ENCODE data around the gene POLR2C.
"Not testable (repeated sequence)": the region's sequence is repeated elsewhere in the genome, so short reads cannot be mapped to it uniquely, and the experiment has no call there.

Gene POLR2C

DNA sequence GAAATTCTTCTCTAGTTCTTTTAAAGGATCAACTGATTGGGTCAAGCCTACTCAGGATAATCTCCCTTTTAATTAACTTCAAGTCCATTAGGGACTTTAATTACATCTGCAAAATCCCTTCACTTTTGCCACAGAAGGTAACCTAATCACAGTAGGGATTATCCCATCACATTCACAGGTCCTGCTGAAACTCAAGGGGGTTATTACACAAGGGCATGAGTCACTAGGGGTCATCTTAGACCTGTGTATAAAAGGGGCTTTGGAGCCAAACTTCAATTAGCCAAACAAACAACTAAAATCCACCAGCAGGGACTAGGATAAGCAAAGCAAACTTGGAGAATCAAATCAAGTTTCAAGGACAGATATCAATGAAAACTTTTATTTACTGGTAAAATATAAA, 34.7 kb upstream of the POLR2C start:
- Mint-ChIP-seq H3K27me3 (ENCODE audit: low read depth) (no peaks in the 10 kb centered on the region), H3K27ac (peak overlapping the region in 1 of 3 experiments; percentile 11), H3K36me3 (ENCODE audit: low read depth) (peaks cover 53% of the 10 kb centered on the region), H3K4me3 (no peak overlapping the region), H3K9me3 (no peaks in the 10 kb centered on the region), H3K4me1 (peaks cover 13% of the 10 kb centered on the region)
- TF ChIP-seq, protein P1, sequence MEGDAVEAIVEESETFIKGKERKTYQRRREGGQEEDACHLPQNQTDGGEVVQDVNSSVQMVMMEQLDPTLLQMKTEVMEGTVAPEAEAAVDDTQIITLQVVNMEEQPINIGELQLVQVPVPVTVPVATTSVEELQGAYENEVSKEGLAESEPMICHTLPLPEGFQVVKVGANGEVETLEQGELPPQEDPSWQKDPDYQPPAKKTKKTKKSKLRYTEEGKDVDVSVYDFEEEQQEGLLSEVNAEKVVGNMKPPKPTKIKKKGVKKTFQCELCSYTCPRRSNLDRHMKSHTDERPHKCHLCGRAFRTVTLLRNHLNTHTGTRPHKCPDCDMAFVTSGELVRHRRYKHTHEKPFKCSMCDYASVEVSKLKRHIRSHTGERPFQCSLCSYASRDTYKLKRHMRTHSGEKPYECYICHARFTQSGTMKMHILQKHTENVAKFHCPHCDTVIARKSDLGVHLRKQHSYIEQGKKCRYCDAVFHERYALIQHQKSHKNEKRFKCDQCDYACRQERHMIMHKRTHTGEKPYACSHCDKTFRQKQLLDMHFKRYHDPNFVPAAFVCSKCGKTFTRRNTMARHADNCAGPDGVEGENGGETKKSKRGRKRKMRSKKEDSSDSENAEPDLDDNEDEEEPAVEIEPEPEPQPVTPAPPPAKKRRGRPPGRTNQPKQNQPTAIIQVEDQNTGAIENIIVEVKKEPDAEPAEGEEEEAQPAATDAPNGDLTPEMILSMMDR (IDR thresholded peaks at IDR 0.05; ENCODE audit: unreplicated experiment in 3 of 3): no peak

DNA sequence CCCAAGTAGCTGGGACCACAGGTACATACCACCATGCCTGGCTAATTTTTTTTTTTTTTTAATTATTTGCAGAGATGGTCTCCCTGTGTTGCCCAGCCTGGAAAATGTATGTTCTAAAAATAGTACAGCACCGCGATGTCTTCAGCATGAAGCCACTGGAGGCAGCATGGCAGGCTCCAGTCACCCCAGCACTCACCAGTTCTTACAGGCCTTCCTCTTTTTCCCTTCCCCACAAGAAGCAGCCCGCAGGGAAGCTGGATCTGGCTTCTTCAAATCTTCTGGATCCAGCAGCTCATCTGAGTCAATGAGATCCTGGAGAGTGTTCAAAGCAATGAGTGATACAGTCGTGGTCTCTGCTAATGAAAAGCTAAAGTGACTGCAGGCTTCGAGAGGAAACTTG, 31.5 kb upstream of the POLR2C start:
- H3K4me3 Mint-ChIP-seq: no peak overlapping the region
- peaks cover 8% of the 10 kb centered on the region for H3K4me1 Mint-ChIP-seq
- peaks cover 76% of the 10 kb centered on the region for H3K36me3 Mint-ChIP-seq (ENCODE audit: low read depth)
- H3K9me3 Mint-ChIP-seq: no peaks in the 10 kb centered on the region
- no peaks in the 10 kb centered on the region for H3K27me3 Mint-ChIP-seq (ENCODE audit: low read depth)
- TF ChIP-seq, protein P1 (IDR thresholded peaks at IDR 0.05; ENCODE audit: unreplicated experiment in 3 of 3): no peak
- no peak overlapping the region for H3K27ac Mint-ChIP-seq

DNA sequence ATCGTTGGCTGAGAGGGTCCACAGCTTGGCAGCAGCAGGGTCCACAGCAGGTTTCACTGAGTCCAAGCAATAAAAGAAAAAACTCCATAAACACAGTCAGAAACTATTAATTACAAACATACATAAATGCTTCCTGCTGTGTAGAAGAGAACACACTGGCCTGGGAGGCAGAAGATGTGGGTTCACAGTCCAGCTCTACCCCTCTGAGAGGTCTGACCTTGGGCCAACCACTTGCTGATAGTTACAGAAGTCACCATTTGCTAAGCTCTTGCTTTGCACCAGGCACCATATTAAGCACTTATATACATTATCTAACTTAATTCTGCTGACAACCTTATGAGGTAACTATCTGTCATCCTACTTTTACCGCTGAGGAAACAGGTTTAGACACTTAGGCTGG, 30.0 kb upstream of the POLR2C start:
- Mint-ChIP-seq H3K4me3 (no peak overlapping the region), H3K27ac (no peak overlapping the region), H3K36me3 (ENCODE audit: low read depth) (peaks cover 73% of the 10 kb centered on the region), H3K4me1 (peaks cover 3% of the 10 kb centered on the region), H3K27me3 (ENCODE audit: low read depth) (no peaks in the 10 kb centered on the region), H3K9me3 (no peaks in the 10 kb centered on the region)
- TF ChIP-seq, protein P1 (IDR thresholded peaks at IDR 0.05; ENCODE audit: unreplicated experiment in 3 of 3): no peak

DNA sequence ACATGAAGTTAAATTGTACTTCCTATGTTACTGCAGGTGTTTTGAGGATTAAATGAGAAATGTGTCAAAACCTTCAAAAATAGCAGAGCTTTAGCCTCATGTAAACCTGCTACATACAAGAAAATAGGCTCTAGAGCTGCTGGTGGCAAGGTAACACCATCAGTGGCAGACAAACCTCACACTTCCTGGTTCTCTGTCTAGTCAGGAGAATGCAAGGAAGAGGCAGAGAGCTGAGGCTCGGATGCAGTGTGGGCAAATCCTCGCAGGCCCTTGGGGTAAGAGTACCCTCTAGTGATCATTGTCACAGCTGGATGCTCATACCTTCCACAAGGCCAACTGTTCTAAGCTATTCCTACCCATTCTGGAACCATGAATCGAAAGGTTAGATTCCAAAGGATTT, 29.5 kb upstream of the POLR2C start:
- no peaks in the 10 kb centered on the region for H3K9me3 Mint-ChIP-seq

DNA sequence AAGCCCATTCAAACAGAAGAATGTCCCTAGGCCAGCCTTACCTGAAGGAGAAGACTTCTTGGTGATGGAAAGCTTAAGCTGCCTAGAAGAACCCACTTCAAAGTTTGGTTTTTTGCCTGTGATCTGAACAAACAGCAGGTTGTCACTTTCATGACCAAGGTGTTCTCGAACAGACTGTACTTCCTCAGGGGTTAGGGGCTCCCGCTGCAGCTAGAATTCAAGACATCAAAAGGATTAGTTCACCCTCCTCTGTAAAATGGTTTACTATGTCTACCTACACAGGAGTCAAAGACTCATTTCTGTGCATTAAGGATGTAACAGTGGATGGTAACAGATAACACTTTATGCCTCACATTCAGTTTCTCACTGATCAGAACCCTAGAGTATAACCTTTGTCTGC, 28.5 kb upstream of the POLR2C start:
- no peaks in the 10 kb centered on the region for H3K9me3 Mint-ChIP-seq
- no peak overlapping the region for H3K4me3 Mint-ChIP-seq
- H3K36me3 Mint-ChIP-seq (ENCODE audit: low read depth): peaks cover 71% of the 10 kb centered on the region
- H3K27ac Mint-ChIP-seq: no peak overlapping the region
- TF ChIP-seq, protein P1 (IDR thresholded peaks at IDR 0.05; ENCODE audit: unreplicated experiment in 3 of 3): no peak
- H3K27me3 Mint-ChIP-seq (ENCODE audit: low read depth): no peaks in the 10 kb centered on the region
- no peaks in the 10 kb centered on the region for H3K4me1 Mint-ChIP-seq

More for the DNA sequence above, 29.5 kb upstream of the POLR2C start:
- Mint-ChIP-seq H3K4me3 (no peak overlapping the region), H3K27ac (no peak overlapping the region), H3K27me3 (ENCODE audit: low read depth) (no peaks in the 10 kb centered on the region), H3K36me3 (ENCODE audit: low read depth) (peaks cover 71% of the 10 kb centered on the region), H3K4me1 (no peaks in the 10 kb centered on the region)
- TF ChIP-seq, protein P1 (IDR thresholded peaks at IDR 0.05; ENCODE audit: unreplicated experiment in 3 of 3): no peak

DNA sequence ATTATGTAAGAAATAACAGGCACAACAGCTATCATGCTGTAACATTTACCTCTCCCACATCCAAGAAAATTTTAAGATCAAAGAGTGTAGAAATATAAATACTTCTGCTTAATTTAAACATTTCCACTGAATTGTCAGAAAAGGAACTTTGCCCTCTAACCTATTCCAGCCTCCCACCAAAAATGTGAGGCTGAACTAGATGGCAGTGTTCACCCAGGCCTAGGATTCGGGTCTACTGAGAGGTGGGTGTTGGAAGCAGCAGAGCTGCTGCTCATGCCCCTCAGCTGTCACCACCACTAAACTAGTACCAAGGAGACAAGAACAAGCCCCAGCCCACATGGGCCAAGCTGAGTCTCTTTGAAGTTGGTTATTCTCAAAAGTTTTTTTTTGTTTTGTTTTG, 26.6 kb upstream of the POLR2C start:
- H3K27ac Mint-ChIP-seq: no peak overlapping the region
- TF ChIP-seq, protein P1 (IDR thresholded peaks at IDR 0.05; ENCODE audit: unreplicated experiment in 3 of 3): no peak
- H3K36me3 Mint-ChIP-seq (ENCODE audit: low read depth): peaks cover 74% of the 10 kb centered on the region
- no peak overlapping the region for H3K4me3 Mint-ChIP-seq
- H3K4me1 Mint-ChIP-seq: no peaks in the 10 kb centered on the region
- H3K9me3 Mint-ChIP-seq: peaks cover 3% of the 10 kb centered on the region
- no peaks in the 10 kb centered on the region for H3K27me3 Mint-ChIP-seq (ENCODE audit: low read depth)

DNA sequence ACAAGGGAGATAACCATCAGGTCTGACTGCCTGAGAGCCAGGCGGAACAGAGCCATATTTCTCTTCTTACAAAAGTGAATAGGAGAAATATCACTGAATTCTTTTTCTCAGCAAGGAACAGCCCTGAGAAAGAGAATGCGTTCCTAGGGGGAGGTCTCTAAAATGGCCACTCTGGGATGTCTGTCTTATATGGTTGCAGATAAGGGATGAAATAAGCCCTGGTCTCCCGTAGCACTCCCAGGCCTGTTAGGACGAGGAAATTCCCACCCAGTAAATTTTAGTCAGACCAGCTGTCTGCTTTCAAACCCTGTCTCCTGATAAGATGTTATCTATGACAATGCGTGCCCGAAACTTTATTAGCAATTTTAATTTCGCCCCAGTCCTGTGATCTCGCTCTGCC, 22.5 kb upstream of the POLR2C start:
- not testable (repeated sequence) for H3K4me3 Mint-ChIP-seq; H3K4me1 Mint-ChIP-seq; H3K27me3 Mint-ChIP-seq (ENCODE audit: low read depth); H3K27ac Mint-ChIP-seq; H3K9me3 Mint-ChIP-seq
- peaks cover 65% of the 10 kb centered on the region for H3K36me3 Mint-ChIP-seq (ENCODE audit: low read depth)

DNA sequence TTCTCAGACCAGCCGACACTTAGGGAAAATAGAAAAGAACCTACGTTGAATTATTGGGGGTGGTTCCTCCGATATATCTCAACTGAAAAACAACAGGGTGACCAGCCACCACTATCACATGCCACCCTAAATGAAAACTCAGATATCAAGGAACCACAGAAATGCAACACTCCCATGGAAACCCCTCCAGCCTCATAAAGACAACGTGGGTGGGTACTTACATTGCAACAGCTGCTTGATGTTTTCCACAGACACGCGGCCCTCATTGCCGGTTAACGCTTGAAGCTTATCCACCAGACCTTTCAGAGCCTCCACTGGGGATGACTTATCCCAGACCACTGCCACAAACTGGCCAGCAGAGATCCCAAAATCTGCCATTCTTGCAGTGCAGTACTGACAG, 21.9 kb upstream of the POLR2C start:
- not testable (repeated sequence) for H3K27ac Mint-ChIP-seq; H3K27me3 Mint-ChIP-seq (ENCODE audit: low read depth); H3K4me3 Mint-ChIP-seq; H3K9me3 Mint-ChIP-seq; H3K4me1 Mint-ChIP-seq
- H3K36me3 Mint-ChIP-seq (ENCODE audit: low read depth): peaks cover 61% of the 10 kb centered on the region
